OCI-LY3 (cell line): Measurements from ENCODE around the gene ZNF487.
A peak's percentile ranks its signal among the peaks of the same experiment; 100 is the strongest.
"Not testable (repeated sequence)": the region's sequence is repeated elsewhere in the genome, so short reads cannot be mapped to it uniquely, and the experiment has no call there.

Experiments
- H2AFZ ChIP-seq: fragments of 200-600, 300-600 bp; shearing (Covaris generic); 2 replicates; pipeline ENCODE4 v1.6.0; 2014; ENCODE audit warnings: antibody characterized with exemption, low read depth, low read length
- H3K27ac ChIP-seq: fragments of 200-600, 300-600 bp; sonication (generic); 2 replicates; pipeline ENCODE4 v1.5.1; 2014; ENCODE audit warnings: mild to moderate bottlenecking, low read length, moderate library complexity, mixed read lengths
- H3K27me3 ChIP-seq: fragments of 200-600, 300-600 bp; sonication (generic); 2 replicates; pipeline ENCODE4 v1.6.1; 2014; ENCODE audit warnings: low read depth, low read length, mixed read lengths
- H3K36me3 ChIP-seq: fragments of 200-600, 300-600 bp; sonication (generic); replicated peaks from 2 replicates; pipeline ENCODE3; 2014; ENCODE audit warnings: low read depth, low read length, mixed read lengths
- H3K4me1 ChIP-seq: fragments of 300-600, 200-600 bp; sonication (generic); 2 replicates; pipeline ENCODE4 v1.6.1; 2014; ENCODE audit warnings: low read length, mixed read lengths
- H3K4me2 ChIP-seq: fragments of 200-600, 300-600 bp; sonication (generic); 2 replicates; pipeline ENCODE4 v1.6.1; 2014; ENCODE audit warnings: low read length, mixed read lengths
- H3K4me3 ChIP-seq: fragments of 300-600, 200-600 bp; sonication (generic); 2 replicates; pipeline ENCODE4 v1.5.1; 2014; ENCODE audit warnings: antibody characterized with exemption, mild to moderate bottlenecking, low read length, moderate library complexity
- H3K79me2 ChIP-seq: fragments of 300-600, 200-600 bp; shearing (Covaris generic); 2 replicates; pipeline ENCODE4 v1.6.1; 2014; ENCODE audit warnings: mild to moderate bottlenecking, low read length, mixed read lengths
- H3K9ac ChIP-seq: fragments of 300-600, 200-600 bp; shearing (Covaris generic); 2 replicates; pipeline ENCODE4 v1.6.0; 2014; ENCODE audit warnings: mild to moderate bottlenecking, low read length, moderate library complexity
- H3K9me3 ChIP-seq: fragments of 200-600, 300-600 bp; shearing (Covaris generic); 2 replicates; pipeline ENCODE4 v1.6.1; 2014; ENCODE audit warnings: low read length, mixed read lengths; ENCODE audit not compliant: insufficient read depth
- H4K20me1 ChIP-seq: fragments of 200-600, 300-600 bp; sonication (generic); 2 replicates; pipeline ENCODE4 v1.6.1; 2016; ENCODE audit warnings: low read length, mixed read lengths; ENCODE audit not compliant: insufficient read depth
- EZH2phosphoT487 ChIP-seq: fragments of 200-600 bp; shearing (Covaris generic); IDR thresholded peaks from 2 replicates; pipeline ENCODE4 v1.6.1; 2018; ENCODE audit warnings: antibody characterized with exemption, mixed run types, low read depth
- TF ChIP-seq, protein P1 (sequence below): fragments of 200-600, 300-600 bp; sonication (generic); IDR thresholded peaks from 2 replicates; pipeline ENCODE4 v1.5.1; 2014; ENCODE audit warnings: antibody characterized with exemption, low read length, low read depth

ZNF487 gene

DNA sequence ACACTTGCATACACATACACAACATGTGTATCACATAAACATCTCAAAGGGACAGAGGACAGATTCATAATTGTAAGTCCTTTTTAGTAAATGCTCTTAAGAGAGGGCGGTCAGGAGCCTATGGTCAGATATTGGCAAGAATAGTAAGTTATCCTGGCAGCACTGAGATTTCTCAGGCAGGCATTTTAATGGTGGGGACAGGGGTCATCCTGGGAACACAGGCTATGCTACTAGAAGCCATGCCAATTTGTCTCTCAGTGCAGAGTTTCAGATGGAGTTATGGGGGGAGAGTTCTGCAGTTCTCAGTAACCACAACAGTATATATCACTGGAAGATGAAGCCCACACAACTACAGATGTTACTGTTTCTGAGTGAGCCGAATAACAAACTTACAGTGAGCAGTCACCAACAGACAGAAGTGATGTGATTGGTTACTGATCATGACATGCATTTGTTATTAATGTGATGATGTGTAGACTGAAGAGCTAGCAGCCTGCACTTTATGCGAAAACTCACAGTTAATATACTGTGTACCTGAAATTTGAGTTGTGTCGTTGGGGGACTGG lies 16.4 kb downstream of the ZNF487 start:
- Histone ChIP-seq H3K4me1 (peaks cover 29% of the 10 kb centered on the region), H3K9ac (no peak overlapping the region), H3K4me2 (no peak overlapping the region), H4K20me1 (no peaks in the 10 kb centered on the region), H3K27ac (no peak overlapping the region), H2AFZ (no peak overlapping the region), H3K9me3 (no peaks in the 10 kb centered on the region; the same call in 1 of the 2 replicates), H3K27me3 (no peaks in the 10 kb centered on the region), H3K4me3 (no peak overlapping the region), H3K36me3 (no peaks in the 10 kb centered on the region), H3K79me2 (peaks cover 10% of the 10 kb centered on the region)
- TF ChIP-seq, protein P1, sequence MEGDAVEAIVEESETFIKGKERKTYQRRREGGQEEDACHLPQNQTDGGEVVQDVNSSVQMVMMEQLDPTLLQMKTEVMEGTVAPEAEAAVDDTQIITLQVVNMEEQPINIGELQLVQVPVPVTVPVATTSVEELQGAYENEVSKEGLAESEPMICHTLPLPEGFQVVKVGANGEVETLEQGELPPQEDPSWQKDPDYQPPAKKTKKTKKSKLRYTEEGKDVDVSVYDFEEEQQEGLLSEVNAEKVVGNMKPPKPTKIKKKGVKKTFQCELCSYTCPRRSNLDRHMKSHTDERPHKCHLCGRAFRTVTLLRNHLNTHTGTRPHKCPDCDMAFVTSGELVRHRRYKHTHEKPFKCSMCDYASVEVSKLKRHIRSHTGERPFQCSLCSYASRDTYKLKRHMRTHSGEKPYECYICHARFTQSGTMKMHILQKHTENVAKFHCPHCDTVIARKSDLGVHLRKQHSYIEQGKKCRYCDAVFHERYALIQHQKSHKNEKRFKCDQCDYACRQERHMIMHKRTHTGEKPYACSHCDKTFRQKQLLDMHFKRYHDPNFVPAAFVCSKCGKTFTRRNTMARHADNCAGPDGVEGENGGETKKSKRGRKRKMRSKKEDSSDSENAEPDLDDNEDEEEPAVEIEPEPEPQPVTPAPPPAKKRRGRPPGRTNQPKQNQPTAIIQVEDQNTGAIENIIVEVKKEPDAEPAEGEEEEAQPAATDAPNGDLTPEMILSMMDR, result no peak
- no peak for TF ChIP-seq EZH2phosphoT487

DNA sequence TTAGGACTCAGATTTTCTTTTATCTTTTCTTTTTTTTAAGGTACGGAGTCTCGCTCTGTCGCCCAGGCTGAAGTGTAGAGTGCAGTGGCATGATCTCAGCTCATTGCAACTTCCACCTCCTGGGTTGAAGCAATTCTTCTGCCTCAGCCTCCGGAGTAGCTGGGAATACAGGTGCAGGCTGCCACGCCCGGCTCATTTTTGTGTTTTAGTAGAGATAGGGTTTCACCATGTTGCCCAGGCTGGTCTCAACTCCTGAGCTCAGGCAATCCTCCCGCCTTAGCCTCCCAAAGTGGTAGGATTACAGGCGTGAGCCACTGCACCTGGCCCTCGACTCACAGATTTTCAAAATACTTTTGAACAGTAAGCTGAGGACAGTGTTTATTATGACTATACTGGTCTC lies 17.1 kb downstream of the ZNF487 start:
- H3K27ac ChIP-seq, H3K36me3 ChIP-seq, H3K27me3 ChIP-seq, H4K20me1 ChIP-seq, H3K9ac ChIP-seq, H3K9me3 ChIP-seq, H2AFZ ChIP-seq: not testable (repeated sequence)
- peaks cover 29% of the 10 kb centered on the region for H3K4me1 ChIP-seq
- peaks cover 10% of the 10 kb centered on the region for H3K79me2 ChIP-seq
- H3K4me3 ChIP-seq, result peak overlapping the region; percentile 95; the same call in 1 of the 2 replicates
- H3K4me2 ChIP-seq, result peak overlapping the region; percentile 54

DNA sequence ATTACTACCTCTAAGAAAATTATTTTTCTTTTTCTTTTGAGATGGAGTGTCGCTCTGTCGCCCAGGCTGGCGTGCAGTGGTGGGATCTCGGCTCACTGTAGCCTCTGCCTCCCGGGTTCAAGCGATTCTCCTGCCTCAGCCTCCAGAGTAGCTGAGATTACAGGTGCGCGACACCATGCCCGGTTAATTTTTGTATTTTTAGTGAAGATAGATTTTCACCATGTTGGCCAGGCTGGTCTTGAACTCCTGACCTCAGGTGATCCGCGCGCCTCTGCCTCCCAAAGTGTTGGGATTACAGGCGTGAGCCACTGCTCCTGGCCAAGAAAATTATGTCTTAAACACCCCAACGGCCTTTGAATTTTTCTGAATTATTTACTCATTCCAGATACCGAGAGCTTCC lies 19.6 kb downstream of the ZNF487 start:
- peak overlapping the region; percentile 81 for H3K4me2 ChIP-seq
- not testable (repeated sequence) for H2AFZ ChIP-seq, H3K27ac ChIP-seq, H4K20me1 ChIP-seq, H3K36me3 ChIP-seq, H3K9me3 ChIP-seq, H3K27me3 ChIP-seq
- H3K79me2 ChIP-seq, result peaks cover 10% of the 10 kb centered on the region
- H3K9ac ChIP-seq, result peak overlapping the region; percentile 67; the same call in 1 of the 2 replicates
- H3K4me1 ChIP-seq, result peaks cover 28% of the 10 kb centered on the region
- peak overlapping the region; percentile 95 for H3K4me3 ChIP-seq

DNA sequence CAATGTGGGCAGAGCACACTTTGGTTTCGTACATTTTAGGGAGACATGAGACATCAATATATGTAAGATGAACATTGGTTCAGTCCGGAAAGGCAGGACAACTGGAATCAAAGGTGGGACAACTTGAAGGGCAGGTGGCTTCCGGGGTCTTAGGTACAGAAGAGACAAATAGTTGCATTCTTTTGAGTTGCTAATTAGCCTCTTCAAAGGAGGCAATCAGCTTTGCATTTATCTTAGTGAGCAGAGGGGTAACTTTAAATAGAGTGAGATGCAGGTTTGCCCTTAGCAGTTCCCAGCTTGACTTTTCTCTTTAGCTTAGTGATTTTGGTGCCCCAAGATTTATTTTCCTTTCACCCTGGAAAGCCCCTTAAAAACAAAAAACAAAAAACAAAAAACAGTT lies 21.3 kb downstream of the ZNF487 start:
- Histone ChIP-seq H3K4me3 (no peak overlapping the region), H3K27ac (no peak overlapping the region), H3K27me3 (no peaks in the 10 kb centered on the region), H4K20me1 (no peaks in the 10 kb centered on the region), H3K36me3 (no peaks in the 10 kb centered on the region), H3K79me2 (peaks cover 10% of the 10 kb centered on the region), H3K4me2 (no peak overlapping the region), H3K4me1 (peaks cover 12% of the 10 kb centered on the region), H3K9me3 (no peaks in the 10 kb centered on the region; the same call in 1 of the 2 replicates), H2AFZ (no peak overlapping the region), H3K9ac (no peak overlapping the region)
- TF ChIP-seq, protein P1, result no peak
- TF ChIP-seq EZH2phosphoT487, result no peak

DNA sequence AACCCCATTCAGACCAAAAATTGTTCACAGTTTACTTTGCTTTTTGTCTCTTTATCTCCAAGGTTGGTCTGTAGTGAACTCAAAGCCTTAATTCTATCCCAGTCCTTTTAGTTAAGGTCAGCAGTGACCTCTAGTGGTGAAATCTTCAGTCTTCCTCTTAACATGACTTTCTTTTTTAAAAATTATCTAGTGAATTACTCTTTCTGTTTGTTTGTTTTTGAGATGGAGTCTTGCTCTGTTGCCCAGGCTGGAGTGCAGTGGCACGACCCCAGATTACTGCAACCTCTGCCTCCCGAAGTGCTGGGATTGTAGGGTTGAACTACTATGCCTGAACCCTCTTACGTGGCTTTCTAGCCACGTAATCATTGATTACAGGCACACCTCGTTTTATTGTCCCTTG lies 25.0 kb downstream of the ZNF487 start:
- Histone ChIP-seq H4K20me1 (no peaks in the 10 kb centered on the region), H3K9me3 (no peaks in the 10 kb centered on the region), H3K79me2 (no peaks in the 10 kb centered on the region), H3K9ac (peak overlapping the region; percentile 63; the same call in 1 of the 2 replicates), H3K27ac (no peak overlapping the region), H3K27me3 (no peaks in the 10 kb centered on the region), H3K4me1 (no peaks in the 10 kb centered on the region), H2AFZ (peak overlapping the region; percentile 99), H3K4me2 (peak overlapping the region; percentile 72), H3K4me3 (peak overlapping the region; percentile 74), H3K36me3 (no peaks in the 10 kb centered on the region)
- TF ChIP-seq EZH2phosphoT487, result no peak
- TF ChIP-seq, protein P1, result peak; percentile 69

DNA sequence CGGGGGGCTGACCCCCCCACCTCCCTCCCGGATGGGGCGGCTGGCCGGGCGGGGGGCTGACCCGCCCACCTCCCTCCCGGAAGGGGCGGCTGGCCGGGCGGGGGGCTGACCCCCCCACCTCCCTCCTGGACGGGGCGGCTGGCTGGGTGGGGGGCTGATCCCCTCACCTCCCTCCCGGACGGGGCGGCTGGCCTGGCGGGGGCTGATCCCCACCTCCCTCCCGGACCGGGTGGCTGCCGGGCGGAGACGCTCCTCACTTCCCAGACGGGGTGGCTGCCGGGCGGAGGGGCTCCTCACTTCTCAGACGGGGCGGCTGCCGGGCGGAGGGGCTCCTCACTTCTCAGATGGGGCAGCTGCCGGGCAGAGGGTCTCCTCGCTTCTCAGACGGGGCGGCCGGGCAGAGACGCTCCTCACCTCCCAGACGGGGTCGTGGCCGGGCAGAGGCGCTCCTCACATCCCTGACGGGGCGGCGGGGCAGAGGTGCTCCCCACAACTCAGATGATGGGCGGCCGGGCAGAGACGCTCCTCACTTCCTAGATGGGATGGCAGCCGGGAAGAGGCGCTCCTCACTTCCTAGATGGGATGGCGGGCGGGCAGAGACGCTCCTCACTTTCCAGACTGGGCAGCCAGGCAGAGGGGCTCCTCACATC lies 28.3 kb downstream of the ZNF487 start:
- H3K4me1 ChIP-seq, H3K4me3 ChIP-seq, H3K27ac ChIP-seq, H3K27me3 ChIP-seq, H3K9ac ChIP-seq, H3K4me2 ChIP-seq, H3K9me3 ChIP-seq, H4K20me1 ChIP-seq, H3K36me3 ChIP-seq, H2AFZ ChIP-seq, H3K79me2 ChIP-seq: not testable (repeated sequence)

DNA sequence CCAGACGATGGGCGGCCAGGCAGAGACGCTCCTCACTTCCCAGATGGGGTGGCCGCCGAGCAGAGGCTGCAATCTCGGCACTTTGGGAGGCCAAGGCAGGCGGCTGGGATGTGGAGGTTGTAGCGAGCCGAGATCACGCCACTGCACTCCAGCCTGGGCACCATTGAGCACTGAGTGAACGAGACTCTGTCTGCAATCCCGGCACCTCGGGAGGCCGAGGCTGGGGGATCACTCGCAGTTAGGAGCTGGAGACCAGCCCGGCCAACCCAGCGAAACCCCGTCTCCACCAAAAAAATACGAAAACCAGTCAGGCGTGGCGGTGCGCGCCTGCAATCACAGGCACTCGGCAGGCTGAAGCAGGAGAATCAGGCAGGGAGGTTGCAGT lies 28.8 kb downstream of the ZNF487 start:
- not testable (repeated sequence) for H3K4me1 ChIP-seq, H2AFZ ChIP-seq, H3K9me3 ChIP-seq, H3K79me2 ChIP-seq, H3K4me3 ChIP-seq, H3K27ac ChIP-seq, H3K4me2 ChIP-seq, H3K27me3 ChIP-seq, H3K36me3 ChIP-seq, H3K9ac ChIP-seq, H4K20me1 ChIP-seq
